Amniotic stem cell (primary cell): Measurements from ENCODE around the gene ACYP2.
"Not testable (repeated sequence)": the region's sequence is repeated elsewhere in the genome, so short reads cannot be mapped to it uniquely, and the experiment has no call there.

Experiments used
- DNase-seq: peaks from one replicate; lab custom pipeline; 2025; lab: John Stamatoyannopoulos, UW

The ACYP2 gene

DNA sequence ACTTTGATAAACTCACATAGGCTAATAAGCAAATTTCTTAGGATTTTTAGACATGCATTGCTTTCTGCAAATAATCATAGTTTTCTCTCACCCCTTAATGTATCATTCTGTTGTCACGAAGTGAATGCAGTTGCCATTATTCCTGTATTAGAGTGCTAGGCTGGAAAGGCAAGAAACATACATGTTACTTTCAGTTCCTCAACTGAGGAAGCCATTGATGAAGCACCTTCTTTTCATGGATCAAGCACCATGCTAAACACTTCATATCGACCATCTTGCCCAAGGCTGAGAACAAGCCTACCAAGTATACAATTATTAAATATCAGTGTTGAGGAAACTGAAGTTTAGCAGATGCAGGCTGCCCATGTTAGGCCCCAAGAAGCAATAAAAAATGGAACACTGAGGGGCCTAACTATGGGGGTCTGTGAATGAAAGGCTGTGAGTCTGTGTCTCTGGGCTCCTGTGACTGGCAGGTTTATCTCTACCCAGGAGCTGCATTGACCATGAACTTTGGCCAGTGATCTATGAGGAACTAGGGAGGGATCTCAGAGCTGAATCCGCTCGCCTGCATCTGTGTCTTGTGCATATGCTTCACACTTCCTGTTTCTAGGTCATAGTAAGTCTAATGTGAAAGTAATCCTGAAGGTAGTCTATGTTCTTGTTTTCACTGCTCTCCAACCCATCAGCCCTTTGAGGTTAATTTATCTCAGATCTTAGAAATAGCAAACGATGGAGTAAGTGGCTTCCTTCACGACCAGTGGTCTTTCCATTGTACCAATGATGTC is 156.6 kb downstream of the ACYP2 start:
- DNase-seq = no peak

- DNase-seq = no peak
Observed at GRCh38 chr2:54274781-54275242, 159.4 kb downstream of the ACYP2 start.

GRCh38 chr2:54275541-54275940 is 160.1 kb downstream of the ACYP2 start:
- DNase-seq = no peak

DNA sequence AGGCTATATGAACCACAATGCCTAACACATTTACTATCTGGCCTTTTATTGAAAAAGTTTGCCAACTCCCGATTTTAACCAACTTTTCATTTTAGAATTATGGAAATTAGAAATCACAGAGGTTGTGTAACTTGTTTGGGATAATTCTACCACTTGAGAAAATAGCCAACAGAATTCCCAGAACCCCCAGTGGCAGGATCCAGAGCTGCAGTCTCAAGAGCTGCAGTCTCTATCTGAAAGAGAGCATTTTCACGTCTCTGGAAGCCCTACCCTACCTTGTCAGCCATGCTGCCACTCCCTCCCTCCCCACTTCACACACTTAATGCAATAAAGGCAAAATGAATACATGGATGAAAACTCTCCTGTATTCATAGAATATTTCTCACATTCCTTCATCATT is 164.0 kb downstream of the ACYP2 start:
- DNase-seq = no peak

- no peak for DNase-seq
Observed at GRCh38 chr2:54284826-54285225, 169.4 kb downstream of the ACYP2 start.

DNA sequence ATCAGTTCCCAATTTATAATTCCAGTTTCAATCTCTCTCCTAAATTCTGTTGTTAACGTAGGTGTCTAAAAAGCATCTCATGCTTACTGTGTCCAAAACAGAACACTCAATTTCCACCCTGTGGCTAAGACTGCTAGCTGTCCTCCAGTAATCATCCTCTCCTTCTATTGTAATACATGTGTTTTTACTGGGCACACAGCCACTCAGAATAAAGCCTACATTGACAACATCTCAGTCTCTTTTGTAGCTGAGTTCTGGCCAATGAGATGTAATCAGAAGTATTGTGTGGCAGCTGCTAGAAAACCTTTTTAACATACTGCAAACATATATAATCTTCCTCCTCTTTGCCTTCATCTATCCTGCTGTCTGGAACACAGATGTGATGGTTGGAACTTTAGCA is 170.0 kb downstream of the ACYP2 start:
- no peak for DNase-seq

- no peak for DNase-seq
Observed at GRCh38 chr2:54287532-54287931, 172.1 kb downstream of the ACYP2 start.

GRCh38 chr2:54289917-54290316 is 174.5 kb downstream of the ACYP2 start:
- DNase-seq = no peak

DNA sequence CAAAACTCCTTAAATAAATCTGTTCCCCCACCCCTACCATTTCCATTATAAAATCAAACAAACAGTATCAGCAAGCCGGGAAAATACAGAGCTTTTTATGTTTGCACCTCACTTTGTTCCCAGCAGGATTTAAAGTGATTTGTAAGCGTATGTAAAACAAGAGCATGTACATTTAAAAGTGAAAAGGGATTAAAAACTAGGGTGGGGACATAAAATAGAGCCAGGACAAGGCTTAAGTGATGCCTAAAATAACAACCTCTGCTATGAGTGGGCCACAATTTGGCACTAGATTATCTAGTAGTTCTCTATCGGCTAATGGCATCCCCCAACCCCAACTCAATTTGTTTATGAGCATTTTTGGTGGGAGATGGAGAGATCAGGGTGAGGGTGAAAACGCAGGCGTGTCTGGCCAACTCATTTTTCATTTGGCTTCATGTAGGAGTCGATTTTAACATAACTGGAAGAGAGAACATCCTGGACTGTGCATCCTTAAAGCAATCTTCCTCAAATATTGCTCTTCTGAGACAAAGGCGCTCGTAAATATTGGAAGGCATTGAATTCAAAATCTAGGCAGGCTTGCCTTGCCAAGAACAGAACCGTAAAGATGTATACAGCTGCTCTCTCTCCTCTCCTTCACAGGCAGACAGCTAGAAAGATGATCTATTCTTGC is 175.1 kb downstream of the ACYP2 start:
- no peak for DNase-seq

- DNase-seq = not testable (repeated sequence)
Observed at GRCh38 chr2:54294665-54295064, 179.2 kb downstream of the ACYP2 start.

DNA sequence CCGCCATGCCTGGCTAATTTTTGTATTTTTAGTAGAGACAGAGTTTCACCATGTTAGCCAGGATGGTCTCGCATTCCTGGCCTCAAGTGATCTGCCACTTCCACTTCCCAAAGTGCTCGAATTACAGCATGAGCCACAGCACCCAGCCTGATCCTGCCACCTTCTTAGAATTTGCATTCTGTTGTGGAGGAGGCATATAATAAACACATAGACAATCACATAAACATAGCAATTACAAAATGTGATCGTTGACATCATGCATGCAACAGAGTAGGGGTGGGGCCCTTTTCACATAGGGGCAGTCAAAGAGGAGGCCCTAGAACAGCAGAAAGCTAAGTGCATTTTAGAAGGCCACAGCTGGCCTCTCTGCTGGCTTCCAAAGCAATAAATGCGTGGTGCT is 180.5 kb downstream of the ACYP2 start:
- DNase-seq = no peak

DNA sequence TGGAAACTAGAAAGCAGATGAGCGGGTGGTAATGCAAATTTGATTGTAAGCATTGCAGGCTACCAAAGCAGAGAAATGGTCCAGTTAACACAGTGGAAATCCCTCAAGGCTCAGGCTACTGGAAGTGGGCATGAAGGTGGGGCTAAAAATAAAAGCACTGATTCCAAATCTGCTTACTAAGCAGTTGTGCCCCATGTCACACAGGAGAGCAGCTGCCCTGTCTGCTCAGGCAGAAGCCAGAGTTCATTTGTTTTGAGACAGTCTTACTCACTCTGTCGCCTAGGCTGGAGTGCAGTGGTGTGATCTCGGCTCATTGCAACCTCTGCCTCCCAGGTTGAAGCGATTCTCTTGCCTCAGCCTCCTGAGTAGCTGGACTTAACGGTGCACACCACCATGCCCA is 183.1 kb downstream of the ACYP2 start:
- no peak for DNase-seq

DNA sequence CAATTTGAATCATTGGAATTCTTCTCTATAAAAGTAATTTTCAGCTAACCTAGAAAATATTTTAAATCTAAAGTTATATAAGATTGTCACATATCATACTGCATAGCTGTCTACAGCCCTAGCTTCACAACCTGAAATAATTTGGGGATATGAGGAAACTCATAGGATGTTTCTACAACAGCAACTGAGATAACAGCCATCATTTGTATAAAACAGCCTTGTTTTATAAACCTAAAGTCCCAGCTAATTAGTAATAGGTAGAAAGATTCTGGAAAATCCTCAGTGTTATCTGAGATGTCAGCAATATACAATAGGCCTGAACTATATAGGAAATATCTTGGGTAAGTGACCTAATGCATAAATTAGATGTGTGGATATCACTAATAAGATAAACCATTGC is 188.2 kb downstream of the ACYP2 start:
- no peak for DNase-seq

DNA sequence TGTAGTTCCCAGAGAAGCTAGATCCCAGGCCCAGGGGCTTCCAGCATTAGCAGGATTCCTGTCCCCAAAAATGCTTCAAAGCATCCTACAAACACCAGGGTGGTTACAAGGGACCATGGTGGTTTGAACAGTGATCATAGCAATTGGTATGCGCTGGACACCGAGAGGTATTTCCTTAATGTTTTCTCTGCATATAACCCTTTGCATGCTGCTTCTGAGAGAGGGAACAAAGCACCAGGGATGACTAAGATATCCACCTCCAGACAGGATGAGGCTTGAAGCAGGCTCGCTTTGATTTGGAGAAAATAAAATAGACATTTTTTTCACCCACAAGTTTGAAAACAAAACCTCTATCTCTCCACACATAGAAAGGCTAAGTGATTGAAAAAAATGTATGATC is 191.1 kb downstream of the ACYP2 start:
- no peak for DNase-seq

DNA sequence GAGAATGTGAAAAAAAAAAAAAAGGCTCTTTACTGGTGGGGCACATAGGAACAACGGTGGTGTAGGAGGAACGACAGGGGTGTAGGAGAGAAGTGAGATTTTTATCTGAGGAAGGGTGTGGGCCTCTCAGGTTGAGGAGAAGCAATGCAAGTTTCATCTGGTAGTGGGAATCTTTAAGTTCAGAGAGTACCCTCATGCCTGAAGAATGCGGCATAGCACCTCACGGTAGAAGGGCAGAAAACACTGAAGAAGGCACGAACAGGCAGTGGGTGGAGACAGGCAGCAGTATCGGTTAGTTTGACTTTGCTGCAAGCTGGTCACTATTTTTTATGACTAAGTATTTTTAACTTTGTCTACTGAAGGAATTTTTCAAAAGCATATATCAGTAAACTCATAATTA is 192.8 kb downstream of the ACYP2 start:
- DNase-seq = no peak

DNA sequence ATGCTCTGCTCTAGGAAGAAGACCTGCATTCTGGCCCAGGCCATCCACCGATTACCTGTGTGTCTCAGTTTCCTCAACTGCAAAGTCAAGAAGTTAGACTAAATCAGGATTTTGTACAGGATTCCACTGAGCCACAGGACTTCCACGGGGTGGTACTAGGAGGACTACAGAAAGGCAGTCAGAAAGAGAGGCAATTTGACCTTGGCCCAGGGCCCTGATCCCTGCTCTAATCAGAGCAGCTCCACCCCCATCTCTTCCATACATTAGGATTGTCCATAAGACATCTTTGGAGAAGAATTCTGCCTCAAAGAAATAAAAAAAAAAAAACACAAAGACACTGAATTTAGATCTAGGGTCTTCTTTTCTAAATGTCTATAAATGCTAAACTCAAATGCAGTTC is 193.4 kb downstream of the ACYP2 start:
- no peak for DNase-seq

- DNase-seq = no peak
Observed at GRCh38 chr2:54310311-54310710, 194.9 kb downstream of the ACYP2 start.

DNA sequence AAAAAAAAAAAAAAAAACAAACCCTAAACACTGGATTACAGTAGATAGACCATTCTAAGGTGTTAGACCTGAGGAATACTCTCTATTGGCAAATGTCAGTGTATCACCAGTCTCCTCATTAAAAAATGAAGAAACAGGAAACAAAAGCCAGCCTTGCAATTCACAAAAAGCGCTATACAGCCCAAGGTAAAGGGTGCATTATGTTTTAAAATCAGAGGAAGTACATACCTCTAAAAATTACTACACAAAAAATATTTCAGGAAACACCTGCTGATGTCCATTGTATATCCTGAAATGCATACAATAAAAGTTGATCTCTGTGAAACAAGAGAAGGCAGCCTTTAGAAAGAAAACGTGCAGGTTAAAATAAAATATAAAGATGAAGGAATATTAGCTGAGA is 195.5 kb downstream of the ACYP2 start:
- no peak for DNase-seq

- DNase-seq = no peak
Observed at GRCh38 chr2:54313147-54313546, 197.7 kb downstream of the ACYP2 start.

- DNase-seq = no peak
Observed at GRCh38 chr2:54317973-54318372, 202.6 kb downstream of the ACYP2 start.

GRCh38 chr2:54318821-54319220 is 203.4 kb downstream of the ACYP2 start:
- DNase-seq = no peak

DNA sequence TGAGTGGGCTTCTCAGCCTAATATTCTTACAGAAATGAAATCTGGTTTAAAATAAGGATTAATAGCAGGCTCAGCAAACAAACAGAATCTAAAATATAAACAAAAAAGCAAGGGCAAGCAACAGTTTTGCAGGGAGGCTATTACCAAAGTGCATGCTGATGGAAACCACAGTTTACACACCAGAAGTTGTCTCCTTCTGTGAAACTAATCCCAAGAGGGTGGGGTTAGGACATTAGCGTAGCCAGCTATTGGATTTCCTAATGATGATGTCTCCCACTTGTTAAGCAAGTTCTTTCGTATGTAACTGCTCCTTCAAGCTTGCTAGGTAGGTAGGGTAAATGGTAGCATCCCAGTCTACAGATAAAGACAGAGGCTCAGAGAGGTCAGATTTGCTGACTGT is 205.6 kb downstream of the ACYP2 start:
- no peak for DNase-seq

DNA sequence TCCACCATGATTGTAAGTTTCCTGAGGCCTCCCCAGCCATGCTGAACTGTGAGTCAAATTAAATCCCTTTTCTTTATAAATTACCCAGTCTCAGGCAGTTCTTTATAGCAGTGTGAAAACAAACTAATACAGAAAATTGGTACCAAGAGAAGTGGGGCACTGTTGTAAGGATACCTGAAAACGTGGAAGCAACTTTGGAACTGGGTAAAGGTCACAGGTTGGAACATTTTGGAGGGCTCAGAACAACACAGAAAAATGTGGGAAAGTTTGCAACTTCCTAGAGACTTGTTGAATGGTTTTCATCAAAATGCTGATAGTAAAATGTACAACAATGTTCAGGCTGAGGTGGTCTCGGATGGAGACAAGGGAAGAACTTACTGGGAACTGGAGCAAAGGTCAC is 209.1 kb downstream of the ACYP2 start:
- not testable (repeated sequence) for DNase-seq

GRCh38 chr2:54325148-54325547 is 209.7 kb downstream of the ACYP2 start:
- no peak for DNase-seq
